ENCODE results near the gene RNF168.
A peak's percentile ranks its signal among the peaks of the same experiment; 100 is the strongest.
"Not testable (repeated sequence)": the region's sequence is repeated elsewhere in the genome, so short reads cannot be mapped to it uniquely, and the experiment has no call there.

Gene RNF168

GRCh38 chr3:196514913-196515621 is 11.5 kb upstream of the RNF168 start, which contains the start of gene SMCO1:
Gene SMCO1, minus strand, starts transcription at chr3:196515346. Its CDS starts 137 bp downstream, at chr3:196515209.
- no peak for DNase-seq

- DNase-seq = no peak
These were observed 10.8 kb upstream of the RNF168 start for GRCh38 chr3:196514350-196514716.

- no peak for DNase-seq
These were observed 10.3 kb upstream of the RNF168 start for GRCh38 chr3:196513697-196514349.

- DNase-seq = peak; percentile 50
These were observed 8.3 kb upstream of the RNF168 start for GRCh38 chr3:196511646-196512425.

GRCh38 chr3:196511108-196511507 is 7.5 kb upstream of the RNF168 start:
- not testable (repeated sequence) for DNase-seq

GRCh38 chr3:196506687-196507086 is 3.1 kb upstream of the RNF168 start:
- DNase-seq = no peak

GRCh38 chr3:196504556-196504955 is 988 bp upstream of the RNF168 start:
- no peak for DNase-seq

- not testable (repeated sequence) for DNase-seq
These were observed 470 bp upstream of the RNF168 start for GRCh38 chr3:196504077-196504398.

GRCh38 chr3:196502775-196503195 is 783 bp downstream of the RNF168 start:
- DNase-seq = peak; percentile 41

- DNase-seq = no peak
These were observed 2.1 kb downstream of the RNF168 start for GRCh38 chr3:196501316-196502044.

- no peak for DNase-seq
These were observed 3.6 kb downstream of the RNF168 start for GRCh38 chr3:196499807-196500524.

- DNase-seq = no peak
These were observed 4.5 kb downstream of the RNF168 start for GRCh38 chr3:196499061-196499460.

- no peak for DNase-seq
These were observed 5.3 kb downstream of the RNF168 start for GRCh38 chr3:196498297-196498696.

GRCh38 chr3:196496183-196496582 is 7.4 kb downstream of the RNF168 start:
- DNase-seq = no peak

GRCh38 chr3:196493292-196493691 is 10.3 kb downstream of the RNF168 start:
- DNase-seq = no peak

GRCh38 chr3:196492080-196492479 is 11.5 kb downstream of the RNF168 start:
- no peak for DNase-seq

GRCh38 chr3:196489747-196490146 is 13.8 kb downstream of the RNF168 start:
- no peak for DNase-seq

GRCh38 chr3:196486263-196486662 is 17.3 kb downstream of the RNF168 start:
- DNase-seq = no peak

- no peak for DNase-seq
These were observed 25.9 kb downstream of the RNF168 start for GRCh38 chr3:196477678-196478077.

GRCh38 chr3:196472286-196472685 is 31.3 kb downstream of the RNF168 start:
- DNase-seq = no peak

- no peak for DNase-seq
These were observed 32.0 kb downstream of the RNF168 start for GRCh38 chr3:196471551-196471950.

- not testable (repeated sequence) for DNase-seq
These were observed 33.4 kb downstream of the RNF168 start for GRCh38 chr3:196470182-196470581.

All from GF-D8 (cell line).